Stimulated activated CD4-positive, alpha-beta T cell treated with anti-CD3 and anti-CD28 coated beads, TNF-alpha, amount 100 ng/mL, for 24 hours (primary cell): ENCODE results near the gene PSMD2.
"Not testable (repeated sequence)": the region's sequence is repeated elsewhere in the genome, so short reads cannot be mapped to it uniquely, and the experiment has no call there.

Source experiments
- DNase-seq, 3 experiments: peaks; one replicate each; pipeline ENCODE4 v3.0.0-alpha.2; 2020; ENCODE audit warnings: low read depth in 3 of 3

Gene PSMD2

DNA sequence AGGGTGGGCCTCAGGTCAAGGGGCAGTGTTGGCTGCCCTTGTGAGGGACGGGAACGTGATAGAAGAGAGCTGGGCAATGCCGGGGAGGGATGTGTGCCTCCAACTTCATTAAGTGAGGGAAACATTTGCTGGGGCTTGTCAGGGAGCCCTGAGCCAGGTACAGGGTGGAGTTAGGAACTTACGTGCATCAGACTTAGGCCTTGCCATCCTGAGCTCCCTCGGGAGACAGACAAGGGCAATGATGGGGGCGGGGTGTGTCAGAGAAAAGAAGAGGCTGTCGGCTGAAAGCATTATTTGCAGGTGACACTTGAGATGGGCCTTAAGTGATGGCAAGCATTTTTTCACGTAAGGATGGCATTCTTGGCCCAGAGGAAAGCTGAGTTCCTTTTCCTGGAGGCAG is 40.0 kb downstream of the PSMD2 start:
- DNase-seq = no peak

GRCh38 chr3:184339451-184340135 is 40.6 kb downstream of the PSMD2 start:
- not testable (repeated sequence) for DNase-seq

GRCh38 chr3:184341925-184342324 is 42.9 kb downstream of the PSMD2 start:
- DNase-seq = no peak

DNA sequence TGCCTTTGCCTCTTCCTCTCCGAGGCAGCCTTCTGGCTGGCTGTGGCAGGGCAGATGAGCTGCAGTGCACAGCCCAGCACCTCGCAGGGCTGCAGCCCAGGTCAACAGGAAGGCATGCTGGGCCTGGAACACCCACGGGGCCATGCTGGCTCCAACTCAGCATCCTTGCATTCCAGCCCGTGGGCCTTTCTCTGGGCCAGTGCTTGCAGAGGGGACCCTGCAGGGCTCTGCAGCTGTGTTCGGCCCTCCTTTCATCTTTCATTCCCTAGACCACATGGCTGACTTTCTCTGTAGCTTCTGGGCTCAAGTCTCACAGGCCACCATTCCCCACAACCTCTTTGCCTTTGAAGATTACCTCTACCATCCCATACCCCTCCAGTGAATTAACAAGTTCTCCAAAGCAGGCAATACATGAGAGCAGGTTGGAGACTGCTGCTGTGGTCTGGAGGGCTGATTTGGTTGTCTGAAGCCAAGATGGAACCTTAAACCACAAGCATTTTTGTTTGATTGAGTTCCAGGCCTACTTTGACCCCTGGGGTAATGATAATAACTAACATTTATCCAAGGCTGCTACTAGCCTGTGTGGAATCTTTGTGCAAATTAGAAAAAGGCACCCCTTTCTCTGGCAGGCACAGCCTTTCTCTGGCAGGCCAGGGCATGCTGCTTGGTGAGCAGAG is 44.3 kb downstream of the PSMD2 start:
- DNase-seq = no peak

- no peak for DNase-seq
These were observed 45.7 kb downstream of the PSMD2 start for GRCh38 chr3:184344579-184345316.

- DNase-seq = no peak
These were observed 46.5 kb downstream of the PSMD2 start for GRCh38 chr3:184345317-184346144.

DNA sequence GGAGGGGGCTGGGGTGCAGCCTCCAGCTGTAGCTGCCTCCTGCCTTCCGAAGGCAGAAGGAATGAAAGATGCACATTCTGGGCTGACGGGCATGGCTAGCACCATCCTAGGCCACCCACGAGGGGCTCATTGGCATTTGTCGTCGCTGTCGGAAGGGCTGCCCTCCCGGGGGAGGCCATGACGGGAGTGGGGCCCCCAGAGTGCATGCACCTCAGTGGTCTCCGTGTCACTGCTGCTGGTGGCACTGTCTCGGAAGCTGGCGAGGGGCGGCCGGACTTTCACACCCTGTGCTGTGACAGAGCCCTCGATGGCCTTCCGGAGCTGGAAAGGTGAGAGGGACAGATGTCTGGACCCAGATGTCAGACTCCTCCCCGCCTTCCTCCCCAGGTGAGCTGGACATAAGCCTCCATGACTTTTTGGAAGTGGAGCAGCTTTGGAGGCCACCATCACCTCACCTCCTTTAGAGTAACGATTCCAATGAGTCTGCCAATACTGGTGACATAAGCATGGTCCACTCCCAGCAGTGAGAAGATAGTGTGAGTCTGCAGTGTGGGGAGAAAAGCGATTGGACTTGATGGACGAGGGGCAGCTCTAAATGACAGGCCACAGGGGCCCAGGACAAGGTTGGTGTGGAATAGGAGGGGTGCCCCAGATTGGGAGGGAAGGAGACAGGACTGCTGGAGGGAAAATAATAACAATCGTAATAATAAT is 47.6 kb downstream of the PSMD2 start:
- DNase-seq = no peak

DNA sequence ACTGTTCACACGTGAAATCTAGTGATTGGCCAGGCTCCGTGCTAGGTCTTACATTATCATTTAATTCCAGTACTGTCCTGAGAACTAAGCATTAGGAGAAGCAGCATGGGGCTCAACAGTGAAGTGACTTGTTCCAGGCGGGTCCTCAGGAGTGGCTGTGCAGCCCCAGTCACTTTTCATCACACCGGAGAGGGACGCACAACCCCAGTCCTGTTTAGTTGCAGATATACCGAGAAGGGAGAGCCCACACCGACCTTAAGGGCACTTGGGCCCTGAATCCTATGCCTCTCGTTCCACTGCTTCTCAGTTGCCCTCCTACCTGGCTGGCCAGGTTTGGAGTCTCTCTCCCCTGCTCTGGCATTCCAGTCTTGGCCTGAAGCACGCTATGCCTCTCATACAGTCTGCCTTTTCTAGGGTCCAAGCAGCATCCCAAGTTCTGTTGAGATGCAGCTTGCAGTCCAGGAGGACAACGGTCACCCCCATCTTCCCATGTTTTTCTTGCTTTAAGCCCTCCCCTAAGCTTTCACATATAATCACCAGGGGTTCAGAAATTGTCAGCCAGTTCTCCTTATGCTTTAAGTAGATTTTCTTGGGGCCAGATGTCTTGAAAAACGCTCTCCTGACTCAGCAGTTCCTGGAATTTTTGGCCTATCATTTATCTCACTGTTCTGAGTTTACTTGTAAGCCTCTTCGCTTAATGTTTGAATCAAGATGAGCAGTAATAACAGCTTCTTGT is 48.4 kb downstream of the PSMD2 start:
- DNase-seq = no peak

GRCh38 chr3:184348057-184348382 is 49.0 kb downstream of the PSMD2 start:
- DNase-seq = no peak

DNA sequence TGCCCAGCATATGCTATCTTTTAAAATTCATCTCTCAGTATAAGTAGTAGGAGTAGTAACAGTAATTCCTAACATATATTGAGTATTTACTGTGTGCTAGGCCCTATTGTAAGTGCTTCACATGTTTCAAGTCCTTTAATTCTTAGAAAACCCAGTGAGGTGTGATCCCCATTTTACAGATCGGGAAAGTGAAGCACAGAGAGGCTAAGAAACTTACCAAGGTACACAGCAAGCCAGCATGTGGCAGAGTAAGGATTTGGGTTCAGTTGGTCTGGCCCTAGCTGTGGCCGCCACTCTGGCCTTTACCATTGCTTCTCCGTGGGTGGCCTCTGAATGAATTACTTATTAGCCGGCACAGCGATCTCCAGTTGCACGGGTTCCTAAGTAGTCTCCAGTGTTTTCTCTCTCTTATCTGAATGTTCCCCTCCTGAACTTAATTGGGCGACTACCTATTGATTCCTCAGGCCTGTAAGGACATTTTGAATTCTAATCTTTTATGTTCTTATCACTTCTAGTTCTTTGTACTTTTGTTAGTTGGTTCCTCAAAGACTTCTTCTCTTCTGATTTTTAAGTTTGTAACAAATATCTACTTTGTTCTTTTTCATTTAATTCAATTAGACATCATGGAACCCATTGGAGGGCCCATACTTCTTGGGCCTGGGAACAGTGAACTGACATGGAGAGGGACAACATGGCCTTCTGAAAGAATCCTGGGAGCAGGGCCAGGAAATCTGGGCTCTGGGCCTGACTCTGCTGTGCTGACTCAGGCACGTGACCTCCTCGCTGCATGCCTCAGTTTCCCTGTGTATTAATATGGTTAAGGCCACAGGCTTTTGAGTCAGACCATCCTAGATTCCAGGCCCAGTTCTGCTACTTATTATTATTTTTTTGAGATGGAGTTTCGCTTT is 50.8 kb downstream of the PSMD2 start:
- DNase-seq = no peak

DNA sequence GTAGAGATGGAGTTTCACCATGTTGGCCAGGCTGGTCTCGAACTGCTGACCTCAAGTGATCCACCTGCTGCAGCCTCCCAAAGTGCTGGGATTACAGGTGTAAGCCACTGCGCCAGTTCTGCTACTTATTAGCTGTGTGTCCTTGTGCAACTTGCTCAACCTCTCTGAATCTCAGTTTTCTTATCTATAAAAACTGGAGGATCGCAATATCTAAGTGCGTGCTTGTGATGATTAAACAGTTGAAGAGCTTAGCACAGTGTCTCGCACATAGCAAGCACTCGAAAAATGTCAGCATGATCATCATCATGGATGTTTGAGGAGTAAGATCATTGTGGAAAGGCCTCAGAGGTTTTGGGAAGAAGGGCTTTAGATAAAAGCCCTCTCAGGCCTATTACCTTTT is 51.6 kb downstream of the PSMD2 start:
- DNase-seq = no peak

DNA sequence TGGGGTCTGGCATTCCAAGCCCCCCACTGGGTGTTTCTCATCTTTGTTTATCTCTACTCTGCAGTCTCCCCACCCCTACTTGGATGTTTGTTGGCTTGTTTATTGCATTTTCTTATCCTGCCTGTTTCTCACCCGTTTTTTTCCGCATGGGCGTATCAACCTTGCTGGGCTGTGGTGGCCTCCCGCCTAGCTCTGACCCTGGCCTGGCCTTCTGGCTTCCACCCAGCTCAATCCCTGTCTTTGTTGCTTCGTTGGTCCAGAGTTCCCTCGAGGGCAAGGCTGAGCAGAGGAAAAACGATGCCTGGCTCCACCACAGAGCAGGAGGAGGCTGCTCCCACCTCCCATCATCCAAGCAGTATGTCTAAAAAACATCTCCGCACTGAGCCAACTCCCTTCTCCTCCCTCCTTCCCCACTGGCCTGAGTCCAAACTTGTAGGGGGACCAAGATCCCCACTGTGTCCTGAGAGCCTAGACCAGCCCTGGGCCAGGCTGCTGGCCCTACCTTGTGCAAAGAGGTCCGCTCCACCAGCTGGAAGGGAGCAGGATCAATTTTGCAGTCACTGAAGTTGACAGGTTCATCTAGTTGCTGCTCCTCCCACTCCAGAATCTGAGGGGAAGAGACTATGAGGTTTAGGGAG is 52.6 kb downstream of the PSMD2 start:
- DNase-seq = no peak

DNA sequence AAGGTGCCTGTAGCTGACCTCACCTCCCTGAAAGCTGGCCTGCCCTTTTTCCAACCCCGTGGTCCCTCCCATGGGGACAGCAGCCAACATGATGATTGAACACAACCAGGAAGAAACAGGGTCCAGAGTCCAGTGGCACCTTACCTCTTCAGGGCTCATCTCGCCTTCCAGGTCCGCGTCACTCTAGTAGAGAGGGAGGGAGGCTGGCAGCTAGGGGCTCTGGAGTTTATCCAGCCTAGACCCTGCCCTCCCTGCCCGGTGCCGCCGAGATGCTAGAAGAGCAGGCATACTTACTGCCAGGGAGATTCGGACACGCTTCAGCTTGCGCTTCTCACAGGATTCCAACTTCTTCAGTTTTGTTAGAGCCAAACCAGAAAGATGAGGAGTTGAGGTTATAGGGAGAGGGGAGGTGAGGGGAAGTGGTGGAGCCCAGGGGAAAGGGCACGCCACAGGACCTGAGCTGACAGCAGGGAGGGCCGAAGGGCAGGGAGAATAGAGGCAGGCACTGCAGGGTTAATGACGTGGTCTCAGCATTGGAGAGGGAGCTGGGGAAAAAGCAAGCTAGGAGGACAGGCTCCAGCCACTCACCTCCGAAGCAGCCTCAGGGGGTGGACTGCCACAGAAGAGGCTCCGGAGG is 53.2 kb downstream of the PSMD2 start:
- no peak for DNase-seq

DNA sequence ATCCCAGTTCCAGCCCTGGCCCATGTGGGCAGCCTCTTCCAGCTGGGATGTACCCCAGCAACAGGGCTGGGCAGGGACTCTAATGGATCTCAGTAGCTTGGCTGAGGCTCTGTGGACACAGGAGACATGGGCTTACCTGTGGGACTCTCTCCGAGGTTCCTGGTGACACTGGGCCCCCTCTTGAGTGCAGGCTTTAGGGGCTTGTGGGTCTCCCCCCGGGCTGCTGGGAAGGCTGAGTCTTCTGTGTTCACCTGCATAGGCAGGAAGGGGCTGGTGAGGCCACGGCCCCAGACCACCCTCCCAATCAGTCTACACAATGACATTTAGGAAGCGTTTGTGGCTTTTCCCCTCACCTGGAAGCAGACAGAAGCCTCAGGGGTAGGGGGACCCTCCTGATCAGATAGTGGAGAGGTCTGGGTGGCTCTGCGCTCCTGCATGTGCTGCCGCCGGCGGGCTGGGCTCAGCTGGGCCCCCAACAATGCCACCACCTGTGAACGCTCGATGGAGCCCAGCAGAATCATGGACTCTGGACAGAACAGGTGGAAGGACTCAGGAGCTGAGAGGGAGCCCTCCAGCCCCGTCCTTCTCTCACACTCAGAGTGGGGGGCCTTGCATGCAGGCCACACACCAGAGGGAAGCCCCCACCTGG is 54.0 kb downstream of the PSMD2 start:
- DNase-seq = no peak

DNA sequence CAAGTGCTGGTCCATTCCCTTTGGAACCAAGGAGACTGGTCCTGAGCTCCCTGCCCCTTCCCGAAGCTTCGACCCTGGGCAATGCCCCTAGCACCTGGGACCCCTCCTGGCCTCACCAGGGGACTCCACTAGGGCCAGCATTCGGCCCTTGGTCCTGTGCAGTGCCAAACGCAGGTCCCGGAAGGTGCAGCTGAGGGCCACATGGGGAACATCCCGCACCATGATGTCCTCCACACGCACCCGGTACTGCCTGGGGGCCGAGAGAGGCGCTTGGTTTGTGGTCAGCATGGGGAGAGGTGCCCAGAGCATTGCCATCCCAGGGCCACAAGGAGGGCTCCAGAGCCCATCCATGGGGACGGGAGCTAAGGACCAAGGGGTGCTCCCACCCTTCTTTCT is 54.5 kb downstream of the PSMD2 start:
- no peak for DNase-seq

DNA sequence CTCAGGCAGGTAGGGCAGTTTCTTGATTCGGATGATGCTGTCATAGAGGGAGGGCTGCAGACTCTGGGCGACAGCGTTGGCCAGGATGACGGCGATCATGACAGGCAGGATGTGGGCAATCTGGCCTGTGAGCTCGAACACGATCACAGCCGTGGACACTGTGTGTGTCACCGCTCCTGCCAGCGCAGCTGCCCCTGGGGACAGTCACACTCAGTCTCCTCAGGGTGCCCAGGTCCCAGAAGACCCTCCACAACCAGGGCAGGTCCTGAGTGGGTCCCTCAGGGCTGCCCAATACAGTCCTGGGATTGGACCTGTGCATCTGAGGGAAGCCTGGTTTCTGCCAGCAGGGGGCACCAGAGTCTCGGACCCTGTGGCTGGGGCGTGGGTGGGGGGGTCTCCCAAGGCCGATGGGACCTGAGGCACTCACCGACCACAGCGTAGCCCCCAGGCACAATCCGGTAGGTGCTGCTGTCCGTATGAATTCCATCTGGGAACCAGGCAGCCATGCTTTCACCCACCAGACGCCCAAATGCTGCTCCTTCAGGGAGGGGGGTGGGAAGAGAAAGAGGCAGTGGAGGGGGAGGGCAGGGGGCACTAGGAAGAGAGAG is 55.2 kb downstream of the PSMD2 start:
- peak in 2 of 3 experiments; percentile 36 to 64 for DNase-seq

GRCh38 chr3:184354754-184355153 is 55.7 kb downstream of the PSMD2 start:
- DNase-seq = no peak
